WERI-Rb-1 (cell line): ENCODE results near the gene NUP214.
"Not testable (repeated sequence)": the region's sequence is repeated elsewhere in the genome, so short reads cannot be mapped to it uniquely, and the experiment has no call there.

Experiments used
- DNase-seq: peaks from one replicate; pipeline ENCODE4 v3.0.0-alpha.2; 2020
- H3K27ac ChIP-seq: fragments of 250-450 bp; sonication (Bioruptor Pico); 2 replicates; pipeline ENCODE4 v1.5.1; 2020; ENCODE audit warnings: mild to moderate bottlenecking, moderate library complexity
- H3K27me3 ChIP-seq: fragments of 250-450 bp; sonication (Bioruptor Pico); 2 replicates; pipeline ENCODE4 v1.5.1; 2021; ENCODE audit warnings: mild to moderate bottlenecking, low read depth, moderate library complexity; ENCODE audit not compliant: insufficient read depth, severe bottlenecking
- H3K36me3 ChIP-seq: fragments of 250-450 bp; sonication (Bioruptor Pico); 2 replicates; pipeline ENCODE4 v1.5.1; 2020; ENCODE audit warnings: mild to moderate bottlenecking, moderate library complexity
- H3K4me3 ChIP-seq: 2 replicates; pipeline ENCODE4 v1.5.1; 2011; ENCODE audit warnings: low read depth, mild to moderate bottlenecking, control low read depth, low read length
- H3K9me3 ChIP-seq: fragments of 250-450 bp; sonication (Bioruptor Pico); 2 replicates; pipeline ENCODE4 v1.5.1; 2021; ENCODE audit warnings: mild to moderate bottlenecking, moderate library complexity; ENCODE audit not compliant: severe bottlenecking
- TF ChIP-seq, protein P1 (sequence below): IDR thresholded peaks from 2 replicates; pipeline ENCODE4 v1.5.1; 2011; ENCODE audit warnings: low read depth, mild to moderate bottlenecking, control low read depth, inconsistent platforms, low read length

The NUP214 gene

DNA sequence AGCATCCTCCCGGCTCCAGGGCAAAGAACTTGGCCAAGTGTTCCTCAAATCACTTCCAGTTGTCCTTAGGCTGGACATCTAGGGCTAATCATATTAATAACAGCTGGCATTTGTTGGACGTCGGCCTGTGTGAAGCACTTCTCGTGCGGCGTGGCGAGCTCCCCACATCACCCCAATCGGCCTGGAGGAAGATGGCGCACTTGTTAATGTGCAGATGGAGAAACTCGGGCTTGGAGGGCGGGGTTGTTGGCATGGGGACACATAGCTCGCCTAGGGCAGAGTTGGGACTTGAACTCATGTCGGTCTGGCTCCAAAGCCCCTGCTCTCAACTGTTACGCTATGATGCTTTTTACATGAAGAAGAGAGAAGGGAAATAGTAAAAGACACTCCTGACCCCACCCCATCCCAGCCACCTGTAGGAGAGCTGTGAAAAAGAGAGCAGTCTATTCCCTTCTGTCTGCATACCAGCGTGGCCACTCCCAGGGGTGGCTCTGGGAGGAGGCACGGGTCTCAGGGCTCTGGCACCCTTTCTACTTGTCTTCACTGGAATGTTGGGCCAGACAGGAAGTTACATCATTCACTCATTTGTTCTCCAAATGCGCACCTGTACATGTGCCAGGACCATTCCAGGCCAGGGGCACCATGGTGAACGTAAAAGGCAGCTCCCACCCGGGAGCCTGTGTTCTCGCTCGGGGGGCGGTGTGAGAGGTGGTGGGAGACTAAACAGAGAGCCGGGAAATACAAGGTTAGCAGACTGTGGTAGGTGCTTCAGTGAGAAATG, 12.8 kb upstream of the NUP214 start:
- peaks cover 39% of the 10 kb centered on the region for H3K36me3 ChIP-seq
- H3K27me3 ChIP-seq = no peaks in the 10 kb centered on the region
- no peaks in the 10 kb centered on the region for H3K9me3 ChIP-seq
- H3K27ac ChIP-seq = no peak overlapping the region
- TF ChIP-seq, protein P1, sequence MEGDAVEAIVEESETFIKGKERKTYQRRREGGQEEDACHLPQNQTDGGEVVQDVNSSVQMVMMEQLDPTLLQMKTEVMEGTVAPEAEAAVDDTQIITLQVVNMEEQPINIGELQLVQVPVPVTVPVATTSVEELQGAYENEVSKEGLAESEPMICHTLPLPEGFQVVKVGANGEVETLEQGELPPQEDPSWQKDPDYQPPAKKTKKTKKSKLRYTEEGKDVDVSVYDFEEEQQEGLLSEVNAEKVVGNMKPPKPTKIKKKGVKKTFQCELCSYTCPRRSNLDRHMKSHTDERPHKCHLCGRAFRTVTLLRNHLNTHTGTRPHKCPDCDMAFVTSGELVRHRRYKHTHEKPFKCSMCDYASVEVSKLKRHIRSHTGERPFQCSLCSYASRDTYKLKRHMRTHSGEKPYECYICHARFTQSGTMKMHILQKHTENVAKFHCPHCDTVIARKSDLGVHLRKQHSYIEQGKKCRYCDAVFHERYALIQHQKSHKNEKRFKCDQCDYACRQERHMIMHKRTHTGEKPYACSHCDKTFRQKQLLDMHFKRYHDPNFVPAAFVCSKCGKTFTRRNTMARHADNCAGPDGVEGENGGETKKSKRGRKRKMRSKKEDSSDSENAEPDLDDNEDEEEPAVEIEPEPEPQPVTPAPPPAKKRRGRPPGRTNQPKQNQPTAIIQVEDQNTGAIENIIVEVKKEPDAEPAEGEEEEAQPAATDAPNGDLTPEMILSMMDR = no peak
- DNase-seq = no peak
- no peak overlapping the region for H3K4me3 ChIP-seq

DNA sequence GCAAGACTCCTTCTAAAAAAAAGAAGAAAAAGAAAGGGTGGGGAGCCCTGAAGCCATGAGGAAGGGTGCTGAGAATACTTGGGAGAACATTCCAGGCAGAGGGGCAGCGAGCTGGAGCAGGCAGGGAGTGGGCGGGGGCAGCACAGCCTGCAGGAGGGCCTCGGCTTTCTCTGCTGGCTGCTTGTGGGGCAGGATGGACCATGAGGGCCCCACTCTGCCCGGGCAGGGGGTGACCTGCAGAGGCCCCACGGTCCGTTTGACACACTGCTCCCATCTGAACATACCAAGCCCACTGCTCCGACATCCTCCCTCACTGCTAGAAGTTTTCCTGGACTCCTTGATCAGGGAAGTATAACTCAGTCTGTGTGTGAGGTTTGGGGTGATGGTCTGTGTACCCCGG, 11.7 kb upstream of the NUP214 start:
- TF ChIP-seq, protein P1 = no peak
- no peak overlapping the region for H3K4me3 ChIP-seq
- peaks cover 47% of the 10 kb centered on the region for H3K36me3 ChIP-seq
- DNase-seq = no peak
- no peaks in the 10 kb centered on the region for H3K9me3 ChIP-seq
- H3K27me3 ChIP-seq = no peaks in the 10 kb centered on the region
- H3K27ac ChIP-seq = no peak overlapping the region

DNA sequence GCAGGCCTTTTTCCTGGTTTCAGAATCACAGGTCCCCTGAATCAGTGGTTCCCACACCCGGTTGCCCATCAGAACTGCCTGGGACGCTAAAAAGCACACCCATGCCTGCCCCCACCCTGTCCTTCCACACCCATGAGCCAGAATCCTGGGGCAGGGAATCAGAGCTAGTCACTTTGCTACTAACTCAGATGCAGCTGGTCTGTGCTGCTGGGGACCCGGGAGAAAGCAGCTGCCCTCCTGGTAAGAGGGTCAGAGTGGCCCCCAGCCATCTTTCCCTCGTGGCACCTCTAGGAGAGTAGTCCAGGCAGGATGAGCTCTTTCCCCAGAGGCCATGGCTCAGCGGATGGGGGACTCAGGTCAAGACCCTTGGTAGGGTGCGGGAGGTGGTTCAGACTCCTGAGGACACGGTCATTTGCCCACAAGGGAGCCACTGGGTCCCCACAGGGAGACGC, 11.3 kb upstream of the NUP214 start:
- Histone ChIP-seq H3K36me3 (peaks cover 47% of the 10 kb centered on the region), H3K9me3 (no peaks in the 10 kb centered on the region), H3K4me3 (no peak overlapping the region), H3K27ac (no peak overlapping the region), H3K27me3 (no peaks in the 10 kb centered on the region)
- TF ChIP-seq, protein P1 = no peak
- no peak for DNase-seq

DNA sequence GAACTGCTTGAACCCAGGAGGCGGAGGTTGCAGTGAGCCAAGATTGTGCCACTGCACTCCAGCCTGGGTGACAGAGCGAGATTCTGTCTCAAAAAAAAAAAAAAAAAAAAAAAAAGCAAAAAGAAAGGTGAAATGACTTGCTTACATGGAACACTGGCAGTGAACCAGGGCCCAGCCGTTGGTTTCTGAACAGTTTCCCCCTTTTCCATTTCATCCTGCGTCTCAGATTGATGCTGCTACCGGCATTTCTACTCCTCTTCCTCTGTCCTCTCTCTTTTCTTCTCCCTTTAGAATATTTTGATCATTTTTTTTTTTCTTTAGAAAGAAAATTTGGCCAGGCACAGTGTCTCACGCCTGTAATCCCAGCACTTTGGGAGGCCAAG, 10.0 kb upstream of the NUP214 start:
- DNase-seq, H3K4me3 ChIP-seq, H3K27me3 ChIP-seq, H3K27ac ChIP-seq, H3K9me3 ChIP-seq: not testable (repeated sequence)
- peaks cover 54% of the 10 kb centered on the region for H3K36me3 ChIP-seq

DNA sequence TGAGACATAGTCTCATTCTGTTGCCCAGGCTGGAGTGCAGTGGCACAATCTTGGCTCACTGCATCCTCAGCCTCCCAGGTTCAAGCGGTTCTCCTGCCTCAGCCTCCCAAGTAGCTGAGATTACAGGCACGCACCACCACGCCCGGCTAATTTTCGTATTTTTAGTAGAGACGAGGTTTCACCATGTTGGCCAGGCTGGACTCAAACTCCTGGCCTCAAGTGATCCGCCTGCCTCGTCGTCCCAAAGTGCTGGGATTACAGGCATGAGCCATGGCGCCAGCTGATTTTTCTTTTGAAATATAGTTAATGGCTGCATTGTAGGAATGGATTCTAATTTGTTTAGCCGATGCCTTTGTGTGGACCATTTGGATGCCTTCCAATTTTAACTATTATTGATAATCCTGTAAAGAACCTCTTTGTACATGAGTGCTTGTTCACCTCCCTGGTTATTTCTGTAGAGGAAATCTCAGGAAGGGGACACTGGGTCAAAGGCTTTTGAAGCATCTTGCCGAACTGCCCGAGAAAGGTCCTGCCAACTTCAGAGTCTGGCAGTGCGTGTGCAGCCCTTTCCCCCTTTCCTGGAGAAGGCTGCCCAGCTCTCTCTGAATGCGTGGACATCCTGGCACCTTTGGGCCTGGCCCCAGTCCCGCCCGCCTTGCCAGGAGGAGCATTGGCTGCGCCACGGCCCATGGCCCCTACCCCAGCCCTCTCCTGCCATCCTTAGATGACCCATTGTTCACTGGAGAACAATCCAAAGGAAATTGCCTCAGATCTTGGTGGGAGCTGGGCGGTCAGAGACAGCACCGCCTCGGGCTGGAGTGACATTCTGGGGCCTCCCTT, 8.9 kb upstream of the NUP214 start:
- H3K4me3 ChIP-seq = no peak overlapping the region
- no peaks in the 10 kb centered on the region for H3K9me3 ChIP-seq
- DNase-seq = no peak
- H3K27ac ChIP-seq = no peak overlapping the region
- peaks cover 63% of the 10 kb centered on the region for H3K36me3 ChIP-seq
- H3K27me3 ChIP-seq = no peaks in the 10 kb centered on the region
- TF ChIP-seq, protein P1 = no peak

DNA sequence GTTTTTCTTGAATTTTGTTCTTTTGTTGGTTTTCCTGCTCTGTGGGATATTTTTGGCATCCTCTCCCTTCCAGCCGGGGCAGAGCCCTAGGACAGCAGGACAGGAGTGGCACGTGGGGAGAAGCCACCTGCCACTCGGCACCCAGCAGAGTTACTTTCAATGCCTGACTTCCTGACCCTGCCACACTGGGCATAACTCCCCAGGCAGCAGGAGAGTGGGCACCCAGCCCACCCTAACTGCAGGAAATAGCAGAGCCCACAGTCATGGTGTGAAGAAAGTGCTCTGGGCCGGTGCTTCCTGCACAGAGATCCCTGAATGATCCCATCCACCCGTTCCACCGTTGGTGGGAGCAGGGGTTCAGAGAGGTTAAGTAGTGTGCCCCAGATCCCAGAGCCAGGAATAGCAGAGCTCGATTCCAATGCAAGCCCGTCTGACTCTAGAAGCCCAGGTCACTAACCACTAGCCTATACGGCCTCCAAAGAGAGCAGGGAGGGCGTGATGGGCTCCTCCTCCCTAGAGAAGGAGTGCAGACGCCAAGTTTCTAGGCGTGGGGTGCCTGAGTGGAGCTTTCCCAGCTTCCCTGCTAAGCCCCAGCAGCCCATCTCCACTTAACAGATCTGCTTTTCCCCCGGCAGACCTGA, 8.1 kb upstream of the NUP214 start:
- TF ChIP-seq, protein P1 = no peak
- Histone ChIP-seq H3K27me3 (no peaks in the 10 kb centered on the region), H3K4me3 (no peak overlapping the region), H3K27ac (no peak overlapping the region), H3K9me3 (no peaks in the 10 kb centered on the region), H3K36me3 (peaks cover 62% of the 10 kb centered on the region)
- no peak for DNase-seq
